22Rv1 (cell line): ENCODE data around the gene SLC50A1.

Experiments used
- H3K27ac ChIP-seq: fragments of 450-650 bp; 2 replicates; pipeline ENCODE4 v1.5.1; 2017
- ZFX ChIP-seq: fragments of 450-650 bp; IDR thresholded peaks from 2 replicates; pipeline ENCODE4 v1.6.1; 2017; ENCODE audit warnings: antibody characterized with exemption, borderline replicate concordance
- TF ChIP-seq, protein P1 (sequence below): fragments of 450-650 bp; IDR thresholded peaks from 2 replicates; pipeline ENCODE4 v1.5.1; 2017; ENCODE audit warnings: mild to moderate bottlenecking

The SLC50A1 gene

DNA sequence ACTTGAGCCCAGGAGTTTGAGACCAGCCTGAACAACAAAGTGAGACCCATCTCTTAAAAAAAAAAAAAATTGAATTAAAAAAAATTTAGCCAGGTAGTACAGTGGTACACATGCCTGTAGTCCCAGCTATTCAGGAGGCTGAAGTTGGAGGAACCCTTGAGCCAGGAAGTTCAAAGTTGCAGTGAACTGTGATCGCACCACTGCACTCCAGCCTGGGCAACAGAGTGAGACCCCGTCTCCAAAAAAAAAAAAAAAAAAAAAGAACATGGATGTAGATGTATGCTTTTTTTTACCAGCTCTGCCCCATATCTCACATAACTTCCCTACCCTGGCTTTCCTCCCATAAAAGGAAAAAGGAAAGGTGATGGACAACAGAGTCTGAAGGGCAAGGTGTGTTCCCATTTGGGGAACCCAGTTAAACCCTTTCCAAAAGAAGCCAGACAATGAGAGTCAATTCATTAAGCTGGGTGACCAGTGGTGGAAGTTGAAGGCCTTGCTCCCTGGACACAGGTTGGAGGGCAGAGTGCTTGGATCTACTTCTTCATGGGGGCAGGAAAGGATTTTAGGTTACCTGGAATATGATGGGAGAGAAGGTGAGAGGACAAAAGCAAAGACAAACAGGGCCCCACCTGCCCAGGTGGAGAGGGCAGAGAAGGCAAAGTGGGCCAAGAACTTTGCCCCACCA lies 34.6 kb downstream of the SLC50A1 start:
- H3K27ac ChIP-seq = no peak overlapping the region
- TF ChIP-seq, protein P1, sequence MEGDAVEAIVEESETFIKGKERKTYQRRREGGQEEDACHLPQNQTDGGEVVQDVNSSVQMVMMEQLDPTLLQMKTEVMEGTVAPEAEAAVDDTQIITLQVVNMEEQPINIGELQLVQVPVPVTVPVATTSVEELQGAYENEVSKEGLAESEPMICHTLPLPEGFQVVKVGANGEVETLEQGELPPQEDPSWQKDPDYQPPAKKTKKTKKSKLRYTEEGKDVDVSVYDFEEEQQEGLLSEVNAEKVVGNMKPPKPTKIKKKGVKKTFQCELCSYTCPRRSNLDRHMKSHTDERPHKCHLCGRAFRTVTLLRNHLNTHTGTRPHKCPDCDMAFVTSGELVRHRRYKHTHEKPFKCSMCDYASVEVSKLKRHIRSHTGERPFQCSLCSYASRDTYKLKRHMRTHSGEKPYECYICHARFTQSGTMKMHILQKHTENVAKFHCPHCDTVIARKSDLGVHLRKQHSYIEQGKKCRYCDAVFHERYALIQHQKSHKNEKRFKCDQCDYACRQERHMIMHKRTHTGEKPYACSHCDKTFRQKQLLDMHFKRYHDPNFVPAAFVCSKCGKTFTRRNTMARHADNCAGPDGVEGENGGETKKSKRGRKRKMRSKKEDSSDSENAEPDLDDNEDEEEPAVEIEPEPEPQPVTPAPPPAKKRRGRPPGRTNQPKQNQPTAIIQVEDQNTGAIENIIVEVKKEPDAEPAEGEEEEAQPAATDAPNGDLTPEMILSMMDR = no peak
- no peak for TF ChIP-seq ZFX

DNA sequence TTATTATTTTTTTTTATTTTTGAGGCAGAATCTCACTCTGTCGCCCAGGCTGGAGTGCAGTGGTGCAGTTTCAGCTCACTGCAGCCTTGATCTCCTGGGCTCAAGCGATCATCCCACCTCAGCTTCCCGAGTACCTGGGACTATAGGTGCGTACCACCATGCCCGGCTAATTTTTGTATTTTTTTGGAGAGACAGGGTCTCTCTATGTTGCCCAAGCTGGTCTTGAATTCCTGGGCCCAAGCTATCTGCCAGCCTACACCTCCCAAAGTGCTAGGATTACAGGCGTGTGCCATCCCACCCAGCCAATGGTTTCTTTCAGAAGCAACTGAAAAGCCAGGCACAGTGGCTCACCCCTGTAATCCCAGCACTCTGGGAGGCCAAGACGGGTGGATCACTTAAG lies 35.2 kb downstream of the SLC50A1 start:
- TF ChIP-seq, protein P1 = no peak
- no peak for TF ChIP-seq ZFX

DNA sequence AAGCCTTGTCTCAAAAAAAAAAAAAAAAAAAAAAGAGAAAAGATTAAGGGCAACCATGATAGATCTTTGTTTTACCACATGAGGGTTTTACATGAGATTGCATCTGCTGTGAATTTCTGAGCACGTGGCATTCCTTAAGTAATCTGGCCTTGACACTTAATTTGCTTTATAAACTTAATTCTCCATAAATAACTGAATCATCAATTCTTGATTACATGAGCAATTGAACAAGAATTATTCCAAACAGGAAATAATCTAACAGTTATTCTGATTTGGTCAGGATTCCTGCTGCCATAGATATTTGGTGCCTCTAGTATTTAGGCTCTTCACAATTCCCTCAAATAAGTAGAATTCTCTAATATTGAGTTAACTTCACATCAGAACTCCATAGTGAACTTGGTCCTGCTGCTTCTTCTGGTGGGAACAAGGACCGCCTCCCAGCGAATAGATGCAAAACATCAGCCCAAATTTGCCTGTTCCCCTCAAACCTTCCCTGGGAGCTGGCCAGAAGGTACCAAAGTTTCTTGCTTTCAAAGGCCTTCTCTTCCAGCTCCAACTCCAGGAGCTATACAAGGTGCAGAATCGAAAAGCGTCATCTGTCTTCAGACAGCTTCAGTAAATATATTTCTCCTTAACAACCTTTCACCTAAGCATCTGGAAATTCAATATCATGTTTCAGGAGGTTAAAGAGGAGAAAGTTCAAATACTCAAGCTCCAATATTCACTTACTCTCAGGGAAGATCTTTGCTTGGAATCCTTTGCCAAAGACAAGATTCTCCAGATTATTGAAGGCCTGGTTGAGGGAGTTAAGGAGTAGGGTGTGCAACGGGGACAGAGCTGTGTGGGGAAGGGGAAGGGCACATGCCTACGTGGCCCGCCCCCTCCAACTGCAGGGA lies 36.4 kb downstream of the SLC50A1 start:
- peak overlapping the region; percentile 87 for H3K27ac ChIP-seq
- TF ChIP-seq, protein P1 = no peak
- TF ChIP-seq ZFX = no peak

More for the DNA sequence above, 35.2 kb downstream of the SLC50A1 start:
- H3K27ac ChIP-seq = no peak overlapping the region

DNA sequence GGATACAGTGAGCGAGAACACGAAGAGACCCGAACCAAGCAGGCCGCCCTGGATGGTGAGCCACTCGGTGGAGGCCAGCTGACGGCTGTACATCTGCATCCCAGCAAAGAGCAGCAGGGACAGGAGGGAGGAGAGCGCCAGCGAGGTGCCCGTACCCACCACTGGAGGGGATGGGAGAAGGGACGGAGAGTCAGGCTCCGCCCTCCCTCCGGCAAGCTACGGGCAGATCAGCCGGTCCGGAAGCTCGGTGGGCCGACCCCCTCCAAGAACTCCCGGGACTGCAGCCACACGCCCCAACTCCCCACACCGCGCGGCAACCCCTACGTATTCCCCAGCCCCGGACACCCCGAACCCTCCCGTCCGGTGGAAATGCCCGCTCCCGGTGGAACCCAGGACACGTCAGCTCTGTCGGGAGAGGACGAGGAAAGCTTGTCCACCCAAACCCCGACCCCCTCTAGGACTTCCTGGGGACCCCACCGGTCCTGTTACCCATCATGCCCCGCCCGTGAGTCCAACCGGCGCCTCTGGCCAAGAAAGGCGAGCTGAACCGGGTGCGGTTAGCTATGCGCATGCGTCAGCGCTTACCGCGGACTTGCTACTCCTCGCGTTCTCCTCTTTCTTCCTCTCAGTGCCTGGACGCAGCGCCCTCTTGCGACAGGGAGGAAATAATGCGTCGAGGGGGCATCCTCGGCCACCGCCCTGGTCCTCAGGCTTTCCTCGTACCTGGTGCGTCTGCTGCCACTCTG lies 37.3 kb downstream of the SLC50A1 start, which contains the start of gene KRTCAP2:
KRTCAP2 (minus strand) TSS at position 573 of the 746 bp plus-strand sequence; CDS start at position 493, 80 bp downstream.
- TF ChIP-seq, protein P1 = peak; percentile 100
- TF ChIP-seq ZFX = no peak
- peak within 1 kb of the TSS; percentile 87 for H3K27ac ChIP-seq

DNA sequence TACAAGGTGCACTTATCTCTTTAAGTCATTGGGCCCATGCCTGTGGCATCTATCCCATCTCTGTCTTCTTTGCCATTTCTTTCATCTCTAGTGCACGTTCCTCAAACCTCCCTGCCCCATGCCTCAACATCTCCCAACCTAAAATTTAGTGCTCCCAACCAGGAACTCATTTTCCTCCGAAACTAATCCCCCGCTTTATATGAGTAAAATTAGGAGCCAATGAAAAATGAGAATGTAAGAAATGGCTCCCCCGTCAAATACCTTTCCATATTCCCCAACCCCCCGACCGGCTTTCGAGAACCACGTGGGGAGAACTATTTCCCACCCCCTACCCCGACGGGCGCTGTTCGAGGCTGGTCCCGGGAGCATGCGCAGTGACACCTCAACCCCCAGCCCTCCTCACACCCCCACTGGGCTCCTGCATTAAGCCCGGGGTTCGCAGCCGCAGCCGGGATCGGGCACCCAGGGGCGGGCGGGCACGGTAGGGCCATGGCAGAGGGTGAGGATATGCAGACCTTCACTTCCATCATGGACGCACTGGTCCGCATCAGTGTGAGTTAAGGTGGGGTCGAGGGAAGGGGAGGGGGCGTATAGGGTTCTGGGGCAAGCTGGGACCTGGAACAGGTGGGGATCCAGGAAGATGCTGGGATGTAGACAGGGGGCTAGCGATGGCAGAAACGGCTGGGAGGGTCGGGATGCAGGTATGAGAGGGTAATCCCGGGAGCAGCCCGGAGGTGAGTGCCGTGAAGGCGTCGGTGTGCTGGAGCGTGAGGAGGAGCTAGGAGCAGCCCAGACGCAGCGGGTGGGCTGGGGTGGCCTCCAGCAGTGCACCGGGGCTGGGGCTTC lies 38.0 kb downstream of the SLC50A1 start, which contains the start of gene TRIM46:
TRIM46 (plus strand) TSS at position 372 of the 846 bp plus-strand sequence; CDS start at position 490, 118 bp downstream.
- TF ChIP-seq ZFX = no peak
- TF ChIP-seq, protein P1 = peak; percentile 78
- H3K27ac ChIP-seq = peak within 1 kb of the TSS; percentile 87
